Measurements from ENCODE around the gene TTC17. TPM values are rescaled to one million over a fixed set of nuclear protein-coding genes. Genes with fewer than 3 reads are reported as not detected.
"Not testable (repeated sequence)": the region's sequence is repeated elsewhere in the genome, so short reads cannot be mapped to it uniquely, and the experiment has no call there.

Gene TTC17
- total RNA-seq, 2 donors from 2014 or later = 103 to 122 TPM

- Mint-ChIP-seq H3K27me3 (ENCODE audit: insufficient read depth) (no peaks in the 10 kb centered on the region), H3K36me3 (ENCODE audit: low read depth) (peaks cover 76% of the 10 kb centered on the region), H3K4me1 (no peaks in the 10 kb centered on the region), H3K4me3 (no peak overlapping the region), H3K9me3 (no peaks in the 10 kb centered on the region), H3K27ac (no peak overlapping the region)
- no peak for DNase-seq
- H3K9me3 ChIP-seq (ENCODE audit: control insufficient read depth, low read length) = no peaks in the 10 kb centered on the region
- peaks cover 92% of the 10 kb centered on the region for H3K36me3 ChIP-seq (ENCODE audit: control insufficient read depth, insufficient read depth, low read length)
- no peak overlapping the region for H3K27ac ChIP-seq (ENCODE audit: low read depth, low read length)
- no peak overlapping the region for H3K9ac ChIP-seq (ENCODE audit: extremely low read depth, low read length, poor library complexity, severe bottlenecking)
- no peaks in the 10 kb centered on the region for H3K27me3 ChIP-seq (ENCODE audit: control insufficient read depth, insufficient read depth, low read length, poor library complexity, severe bottlenecking)
- H3K4me1 ChIP-seq (ENCODE audit: control insufficient read depth, insufficient read depth, low read length) = no peaks in the 10 kb centered on the region
- no peak for TF ChIP-seq CTCF (conservative IDR thresholded peaks at IDR 0.05)
- 90 to 96% methylated on average over 2 to 6 of the region's 6 CpGs for WGBS, 2 experiments (ENCODE audit: insufficient coverage in 1 of 2, insufficient read length in 1 of 2)
- no peak overlapping the region for H3K4me3 ChIP-seq (ENCODE audit: low read length)
Observed at GRCh38 chr11:43401252-43401651, 42.5 kb downstream of the TTC17 start.

DNA sequence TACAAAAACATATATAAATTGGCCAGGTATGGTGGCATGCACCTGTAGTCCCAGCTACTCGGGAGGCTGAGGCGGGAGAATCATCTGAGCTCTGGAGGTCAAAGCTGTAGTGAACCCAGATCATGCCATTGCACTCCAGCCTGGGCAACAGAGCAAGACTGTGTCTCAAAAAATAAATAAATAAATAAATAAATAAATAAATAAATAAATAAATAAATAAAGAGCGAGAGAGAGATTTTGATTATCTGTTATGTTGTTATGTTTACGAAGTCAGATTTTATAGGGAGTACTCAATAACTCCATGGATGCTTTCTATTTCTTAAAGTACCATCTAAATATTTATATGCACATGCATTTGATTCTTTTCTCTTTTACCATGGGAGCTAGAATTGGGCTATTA lies 43.1 kb downstream of the TTC17 start:
- H3K27me3 Mint-ChIP-seq (ENCODE audit: insufficient read depth); H3K4me3 ChIP-seq (ENCODE audit: low read length); H3K27ac Mint-ChIP-seq; DNase-seq; H3K27me3 ChIP-seq (ENCODE audit: control insufficient read depth, insufficient read depth, low read length, poor library complexity, severe bottlenecking); H3K4me3 Mint-ChIP-seq; H3K9me3 ChIP-seq (ENCODE audit: control insufficient read depth, low read length); H3K4me1 ChIP-seq (ENCODE audit: control insufficient read depth, insufficient read depth, low read length); H3K9me3 Mint-ChIP-seq; H3K27ac ChIP-seq (ENCODE audit: low read depth, low read length); H3K9ac ChIP-seq (ENCODE audit: extremely low read depth, low read length, poor library complexity, severe bottlenecking); H3K4me1 Mint-ChIP-seq: not testable (repeated sequence)
- H3K36me3 Mint-ChIP-seq (ENCODE audit: low read depth) = peaks cover 74% of the 10 kb centered on the region
- peaks cover 91% of the 10 kb centered on the region for H3K36me3 ChIP-seq (ENCODE audit: control insufficient read depth, insufficient read depth, low read length)
- 92 to 97% methylated on average over 2 to 3 of the region's 4 CpGs for WGBS, 2 experiments (ENCODE audit: insufficient coverage in 1 of 2, insufficient read length in 1 of 2)

GRCh38 chr11:43403357-43404231 lies 44.9 kb downstream of the TTC17 start:
- H3K4me1 Mint-ChIP-seq = no peaks in the 10 kb centered on the region

More at GRCh38 chr11:43403357-43404231, 44.9 kb downstream of the TTC17 start:
- Mint-ChIP-seq H3K36me3 (ENCODE audit: low read depth) (peaks cover 69% of the 10 kb centered on the region), H3K27ac (no peak overlapping the region), H3K9me3 (no peaks in the 10 kb centered on the region), H3K4me3 (no peak overlapping the region), H3K27me3 (ENCODE audit: insufficient read depth) (no peaks in the 10 kb centered on the region)
- Histone ChIP-seq H3K36me3 (ENCODE audit: control insufficient read depth, insufficient read depth, low read length) (peaks cover 90% of the 10 kb centered on the region), H3K9me3 (ENCODE audit: control insufficient read depth, low read length) (no peaks in the 10 kb centered on the region), H3K9ac (ENCODE audit: extremely low read depth, low read length, poor library complexity, severe bottlenecking) (no peak overlapping the region), H3K4me1 (ENCODE audit: control insufficient read depth, insufficient read depth, low read length) (no peaks in the 10 kb centered on the region), H3K4me3 (ENCODE audit: low read length) (no peak overlapping the region), H3K27me3 (ENCODE audit: control insufficient read depth, insufficient read depth, low read length, poor library complexity, severe bottlenecking) (no peaks in the 10 kb centered on the region), H3K27ac (ENCODE audit: low read depth, low read length) (no peak overlapping the region)
- no peak for DNase-seq
- 100% methylated on average over 3 to 5 of the region's 8 CpGs for WGBS, 2 experiments (ENCODE audit: insufficient coverage in 1 of 2, insufficient read length in 1 of 2)
- TF ChIP-seq CTCF (conservative IDR thresholded peaks at IDR 0.05) = no peak
